Activated T-cell treated with anti-CD3 and anti-CD28 coated beads for 4 hours (primary cell): ENCODE measurements around the gene STAT2.
"Not testable (repeated sequence)": the region's sequence is repeated elsewhere in the genome, so short reads cannot be mapped to it uniquely, and the experiment has no call there.

Experiments
- DNase-seq: peaks from one replicate; pipeline ENCODE4 v3.0.0-alpha.2; 2020

Gene STAT2

DNA sequence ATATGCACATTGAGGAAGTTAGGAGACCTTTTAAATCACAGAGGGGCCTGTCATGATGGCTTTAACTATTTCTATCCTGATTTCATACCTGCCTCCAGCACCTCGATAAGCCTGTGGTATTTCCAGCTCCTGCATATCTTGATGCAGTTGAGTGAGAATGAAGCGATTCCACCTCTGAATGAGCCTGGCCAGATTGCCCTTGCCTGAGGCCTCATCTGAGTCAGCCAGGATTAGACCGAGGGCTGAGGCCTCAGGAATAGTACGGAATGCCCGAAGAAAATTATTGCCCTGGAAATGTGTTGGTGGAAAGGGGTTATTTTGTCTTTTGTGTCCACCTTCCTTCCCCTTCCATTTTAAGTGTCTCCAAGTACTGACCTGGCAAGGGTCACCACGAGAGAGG, 35.7 kb downstream of the STAT2 start:
- no peak for DNase-seq

DNA sequence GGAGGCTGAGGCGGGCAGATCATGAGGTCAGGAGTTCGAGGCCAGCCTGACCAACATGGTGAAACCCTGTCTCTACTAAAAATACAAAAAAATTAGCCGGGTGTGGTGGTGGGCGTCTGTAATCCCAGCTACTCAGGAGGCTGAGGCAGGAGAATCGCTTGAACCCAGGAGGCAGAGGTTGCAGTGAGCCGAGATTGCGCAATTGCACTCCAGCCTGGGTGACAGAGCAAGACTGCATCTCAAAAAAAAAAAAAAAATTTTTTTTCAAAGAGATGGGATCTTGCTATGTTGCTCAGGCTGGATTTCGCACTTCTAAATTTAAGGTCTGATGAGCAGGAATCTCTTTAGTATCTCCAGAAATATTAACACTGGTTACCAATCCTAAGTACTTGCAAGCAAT, 38.3 kb downstream of the STAT2 start:
- DNase-seq: not testable (repeated sequence)

DNA sequence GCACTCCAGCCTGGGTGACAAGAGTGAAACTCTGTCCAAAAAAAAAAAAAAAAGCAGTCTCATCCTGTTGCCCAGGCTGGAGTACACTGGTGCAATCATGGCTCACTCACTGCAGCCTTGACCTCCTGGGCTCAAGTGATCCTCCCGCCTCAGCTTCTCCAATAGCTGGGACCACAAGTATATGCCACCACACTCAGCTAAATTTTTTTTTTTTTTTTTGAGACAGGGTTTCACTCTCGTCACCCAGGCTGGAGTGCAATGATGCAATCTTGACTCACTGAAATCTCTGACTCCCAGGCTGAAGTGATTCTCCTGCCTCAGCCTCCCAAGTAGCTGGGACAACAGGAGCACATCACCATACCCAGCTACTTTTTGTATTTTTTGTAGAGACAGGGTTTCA, 38.9 kb downstream of the STAT2 start:
- no peak for DNase-seq

DNA sequence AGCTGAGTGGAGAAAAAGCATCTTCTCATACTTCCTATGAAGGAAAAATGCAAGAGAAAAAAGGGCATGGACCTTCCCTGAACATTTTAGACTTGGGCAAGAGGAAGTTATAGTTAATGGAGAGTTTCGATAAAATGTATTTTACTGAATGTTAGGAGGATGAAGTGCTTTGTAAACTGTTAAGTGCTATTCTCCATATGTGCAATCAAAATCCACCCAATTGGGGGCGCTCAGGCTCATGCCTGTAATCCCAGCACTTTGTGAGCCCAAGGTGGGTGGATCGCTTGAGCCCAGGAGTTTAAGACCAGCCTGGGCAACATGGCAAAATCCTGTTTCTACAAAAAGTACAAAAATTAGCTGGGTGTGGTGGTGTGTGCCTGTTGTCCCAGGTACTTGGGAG, 42.2 kb downstream of the STAT2 start:
- DNase-seq: no peak

DNA sequence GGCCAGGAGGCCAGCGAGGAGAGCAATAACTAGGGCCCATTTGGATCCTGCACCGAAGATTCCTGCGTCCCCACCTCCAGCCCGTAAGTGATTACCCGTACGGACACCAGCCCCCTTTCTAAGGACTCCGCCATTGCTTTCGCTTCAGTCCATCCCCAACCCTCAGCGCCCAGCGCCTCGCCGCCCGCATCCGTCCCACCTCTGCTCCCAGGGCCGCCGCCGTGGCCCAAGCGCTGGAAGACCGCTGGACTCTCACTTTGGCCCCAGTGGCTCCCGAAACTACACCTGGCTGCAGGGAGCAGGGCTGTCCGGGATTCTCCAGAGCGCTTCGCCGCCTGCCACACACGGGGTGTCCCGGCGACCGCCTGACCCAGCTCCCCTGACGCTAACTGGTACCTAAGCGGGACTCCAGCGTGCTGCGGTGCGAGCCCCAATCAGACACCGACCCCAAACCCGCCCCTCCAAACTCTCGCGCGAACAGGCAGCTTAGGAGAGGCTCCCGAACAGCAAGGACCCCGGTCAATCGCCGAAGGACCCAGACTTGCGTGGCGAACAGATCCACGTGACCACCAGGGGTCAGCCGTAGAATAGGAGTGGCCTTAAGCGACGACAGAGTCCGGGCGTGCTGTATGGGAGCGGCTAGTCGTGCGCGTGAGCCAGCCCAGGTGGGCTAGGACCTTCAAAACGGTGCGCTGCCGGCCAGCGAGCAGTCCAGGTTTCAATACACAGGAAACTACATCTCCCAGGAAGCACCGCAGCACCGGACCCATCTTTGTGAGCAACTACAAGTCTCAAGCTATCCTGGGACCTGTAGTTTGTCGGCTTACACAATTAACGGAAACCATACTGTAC, 44.1 kb downstream of the STAT2 start, which contains the start of gene CNPY2:
Gene CNPY2 (minus strand): TSS at position 367 of the 852 bp plus-strand sequence. CDS start 771 bp downstream, outside the sequence.
- peak; percentile 89 for DNase-seq

DNA sequence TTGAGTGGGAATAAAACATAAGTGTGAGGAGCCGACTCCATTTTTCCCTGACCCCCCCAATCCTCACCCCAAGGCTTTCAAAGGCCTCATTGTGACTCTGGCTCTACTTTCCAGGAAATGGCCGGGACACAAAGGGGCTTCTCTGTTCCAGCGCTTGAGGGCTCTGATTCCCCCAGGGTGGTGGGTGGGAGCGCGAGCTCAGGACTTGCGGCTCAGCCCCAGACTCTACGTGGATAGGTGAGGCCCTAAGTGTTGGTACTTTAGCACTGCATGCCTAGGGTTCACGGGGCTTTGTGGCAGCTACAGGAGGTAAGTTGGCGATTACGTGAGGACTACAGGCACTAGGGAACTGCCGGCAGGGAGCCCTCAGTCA, 44.7 kb downstream of the STAT2 start:
- DNase-seq: no peak

DNA sequence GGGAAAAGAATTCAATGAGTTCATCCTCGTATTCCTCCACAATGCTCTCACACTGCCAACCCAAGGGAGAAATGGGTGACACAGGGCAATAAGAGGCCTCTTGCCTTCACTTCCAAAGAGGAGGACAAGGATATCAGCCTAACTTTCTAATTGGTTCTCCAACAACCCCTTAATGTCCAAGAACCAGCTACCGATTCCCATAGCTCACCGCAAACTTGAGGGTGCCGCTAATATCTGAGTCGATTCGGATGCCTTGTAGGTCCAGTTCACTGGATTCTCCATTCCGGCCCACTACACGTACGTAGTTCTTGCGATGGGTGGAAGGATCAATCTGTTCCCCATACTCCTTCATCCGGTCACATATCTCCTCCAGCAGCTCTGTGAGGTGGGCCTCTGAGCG, 48.9 kb downstream of the STAT2 start:
- no peak for DNase-seq

DNA sequence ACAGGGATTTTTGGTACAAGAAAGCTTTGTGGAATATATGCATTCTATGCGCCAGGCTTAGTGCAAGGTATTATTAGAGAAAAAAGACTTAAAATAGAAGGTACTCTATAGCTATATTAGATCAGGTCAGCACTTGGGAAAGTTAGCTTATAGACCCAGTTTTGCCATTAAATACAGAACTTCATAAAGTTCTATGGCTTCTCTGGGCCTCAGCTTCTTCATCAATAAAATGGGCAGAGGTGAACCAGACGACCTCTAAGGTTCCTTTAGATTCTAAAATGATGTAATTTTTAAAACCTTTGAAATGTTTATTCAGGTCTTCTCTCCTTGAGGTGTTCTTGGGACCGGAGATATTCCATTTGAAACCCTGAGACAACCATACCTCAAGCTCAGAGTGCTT, 51.2 kb downstream of the STAT2 start:
- DNase-seq: no peak

DNA sequence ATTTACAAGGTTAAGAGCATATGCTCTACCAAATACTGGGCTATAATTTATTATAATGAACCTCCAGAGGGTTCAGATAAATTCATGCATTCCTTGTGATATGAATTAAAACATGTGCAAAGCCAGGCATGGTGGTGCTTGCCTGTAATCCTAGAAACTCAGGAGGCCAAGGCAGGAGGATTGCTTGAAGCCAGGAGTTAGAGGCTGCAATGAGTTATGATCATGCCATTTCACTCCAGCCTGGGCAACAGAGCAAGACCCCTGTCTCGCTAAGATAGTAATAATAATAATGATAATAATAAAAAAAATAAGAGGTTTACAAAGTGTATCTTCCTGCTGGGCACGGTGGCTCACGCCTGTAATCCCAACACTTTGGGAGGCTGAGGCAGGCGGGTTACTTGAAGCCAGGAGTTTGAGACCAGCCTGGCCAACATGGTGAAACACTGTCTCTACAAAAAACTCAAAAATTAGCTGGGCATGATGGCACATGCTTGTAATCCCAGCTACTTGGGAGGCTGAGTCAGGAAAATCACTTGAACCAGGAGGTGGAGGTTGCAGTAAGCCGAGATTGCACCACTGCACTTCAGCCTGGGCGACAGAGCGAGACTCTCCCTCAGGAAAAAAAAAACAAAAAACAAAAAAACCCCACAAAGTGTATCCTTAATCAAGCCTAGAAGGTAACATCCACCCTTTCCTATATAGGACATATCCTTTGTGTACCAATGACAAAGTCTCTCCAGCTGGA, 52.5 kb downstream of the STAT2 start:
- no peak for DNase-seq

DNA sequence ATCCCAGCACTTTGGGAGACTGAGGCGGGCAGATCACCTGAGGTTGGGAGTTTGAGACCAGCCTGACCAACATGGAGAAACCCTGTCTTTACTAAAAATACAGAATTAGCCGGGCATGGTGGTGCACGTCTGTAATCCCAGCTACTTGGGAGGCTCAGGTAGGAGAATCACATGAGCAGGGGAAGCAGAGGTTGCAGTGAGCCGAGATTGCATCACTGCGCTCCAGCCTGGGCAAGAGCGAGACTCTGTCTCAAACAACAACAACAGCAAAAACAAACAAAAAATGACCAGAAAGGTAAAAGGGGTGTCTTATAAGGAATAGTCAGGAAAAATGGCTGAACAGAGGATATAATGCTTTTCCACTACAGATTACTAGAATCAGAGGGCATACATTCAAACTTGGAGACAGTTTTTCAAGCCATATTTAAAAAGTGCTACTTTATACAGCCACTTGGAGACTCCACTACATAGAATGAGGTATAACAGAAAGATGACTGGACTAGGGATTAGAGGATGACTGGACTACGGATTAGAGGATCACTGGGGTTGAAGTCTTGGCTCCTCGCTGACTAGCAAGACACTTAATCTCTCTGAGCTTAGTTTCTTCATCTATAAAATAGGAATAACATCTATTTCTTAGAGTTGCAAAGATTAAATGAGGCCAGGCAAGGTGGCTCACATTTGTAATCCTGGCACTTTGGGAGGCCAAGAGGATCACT, 54.9 kb downstream of the STAT2 start:
- DNase-seq: no peak

DNA sequence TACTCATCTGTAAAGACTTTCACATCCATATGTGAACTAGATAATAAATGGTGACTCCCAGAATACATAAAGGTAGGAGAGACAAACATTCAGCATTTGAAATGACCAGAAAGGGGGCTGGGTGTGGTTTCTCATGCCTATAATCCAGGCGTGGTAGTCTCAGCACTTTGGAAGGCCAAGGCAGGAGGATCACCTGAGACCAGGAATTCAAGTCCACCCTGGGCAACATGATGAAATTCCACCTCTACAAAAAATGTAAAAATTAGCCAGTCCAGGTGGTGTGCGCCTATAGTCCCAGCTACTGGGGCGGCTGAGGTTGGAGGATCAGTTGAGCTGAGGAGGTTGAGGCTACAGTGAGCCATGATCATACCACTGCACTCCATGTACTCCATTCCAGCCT, 55.6 kb downstream of the STAT2 start:
- no peak for DNase-seq

DNA sequence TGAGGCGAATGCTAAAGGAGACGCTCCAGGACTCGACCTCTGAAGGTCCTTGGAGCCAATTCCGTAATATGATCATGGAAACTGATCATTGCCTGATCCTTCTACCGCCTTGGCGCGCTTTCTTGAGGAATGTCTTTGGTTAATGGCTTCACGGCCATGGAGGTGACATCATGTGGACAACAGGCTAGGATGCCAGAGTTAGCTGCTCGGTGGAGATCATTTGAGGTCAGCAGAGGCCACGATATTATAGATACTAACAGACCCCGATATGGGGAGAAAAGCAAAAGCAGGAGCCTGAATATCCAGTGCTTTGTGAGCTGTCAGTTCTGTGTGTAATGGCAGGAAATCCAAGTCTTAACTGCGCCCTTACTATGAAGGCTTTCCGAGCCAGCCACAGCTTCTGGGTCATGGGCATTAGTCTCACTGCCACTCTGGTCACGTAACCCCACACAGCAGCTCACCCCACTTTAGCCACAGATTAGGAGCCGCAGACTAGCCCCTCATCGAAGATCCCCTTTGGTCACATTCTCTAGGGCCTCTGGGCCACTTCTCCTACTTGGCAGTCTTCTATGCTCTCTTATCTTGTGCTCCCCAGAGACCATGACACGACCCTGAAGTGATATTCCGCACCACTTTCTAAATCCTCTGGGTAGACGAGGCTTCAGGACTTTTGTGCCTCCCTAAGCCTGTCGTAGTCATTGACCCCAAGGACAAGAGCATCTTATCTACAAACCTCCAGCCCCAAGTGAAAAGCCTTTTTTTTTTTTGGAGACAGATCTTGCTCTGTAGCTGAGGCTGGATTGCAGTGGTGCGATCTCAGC, 59.1 kb downstream of the STAT2 start:
- no peak for DNase-seq

DNA sequence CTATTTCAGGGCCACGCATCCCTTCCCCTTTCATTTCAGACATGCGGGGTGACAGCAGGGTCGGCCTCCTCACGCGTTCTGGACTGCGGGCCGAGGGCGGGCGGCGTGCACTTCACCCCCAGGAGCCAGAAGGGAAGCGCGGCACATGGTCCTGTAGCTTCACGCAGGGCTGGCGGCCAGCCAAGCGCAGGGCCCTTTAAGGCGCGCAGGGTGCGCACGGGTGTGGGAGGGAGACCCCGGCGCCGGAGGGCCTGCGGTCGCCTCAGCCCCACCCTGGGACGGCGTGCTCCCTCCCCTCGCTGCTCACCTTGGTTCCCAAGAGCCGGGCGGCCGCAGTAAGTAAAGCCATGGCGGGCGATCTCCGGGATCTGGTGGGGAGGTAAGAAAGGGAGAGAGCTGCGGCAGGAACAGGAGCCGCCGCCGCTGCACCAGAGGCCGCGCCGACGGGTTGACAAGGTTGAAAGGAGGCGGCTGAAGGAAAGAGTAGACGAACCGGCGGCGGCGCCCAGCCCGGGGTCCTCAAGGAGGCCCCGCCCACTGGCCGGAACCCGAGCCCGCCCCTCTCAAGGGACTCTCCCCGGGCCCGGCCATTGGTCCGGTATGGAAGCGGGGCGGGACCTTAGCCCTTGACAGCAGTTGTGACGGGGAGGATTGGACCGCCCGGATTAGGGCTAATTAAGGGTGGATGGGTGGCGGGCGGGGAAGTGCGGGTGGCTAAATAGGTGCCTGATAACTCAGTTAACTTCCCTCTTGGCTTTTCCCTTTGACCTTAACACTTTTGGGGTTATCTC, 59.9 kb downstream of the STAT2 start, which contains the start of gene CS:
Gene CS (minus strand): TSS at position 478 of the 791 bp plus-strand sequence. CDS start 129 bp downstream, at position 349.
- peak; percentile 97 for DNase-seq

DNA sequence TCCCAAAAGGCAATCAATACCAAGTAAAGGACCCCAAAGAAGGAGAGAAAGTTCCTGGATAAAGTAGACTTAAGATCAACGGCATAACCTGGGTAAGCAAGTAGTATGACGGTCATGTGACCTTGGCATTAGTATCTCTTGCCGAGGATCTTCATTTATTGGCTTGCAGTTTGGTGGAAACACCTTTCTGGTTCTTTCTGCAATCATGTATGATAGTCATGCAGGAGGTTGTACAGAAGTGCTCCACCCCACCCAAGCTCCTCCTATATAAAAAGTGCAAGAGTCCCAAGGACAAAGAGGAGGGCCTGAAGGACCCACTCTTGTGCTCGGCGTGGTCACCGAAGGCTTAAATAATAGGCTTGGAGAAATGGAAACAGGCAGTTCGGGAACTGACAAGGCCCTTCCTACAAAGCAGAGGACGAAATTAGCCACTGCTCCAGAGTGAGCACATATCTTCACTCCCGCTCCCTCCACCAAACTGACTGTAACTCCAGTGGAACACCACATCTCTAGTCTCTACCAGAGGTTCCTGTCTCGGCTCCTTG, 60.5 kb downstream of the STAT2 start:
- DNase-seq: peak; percentile 2

DNA sequence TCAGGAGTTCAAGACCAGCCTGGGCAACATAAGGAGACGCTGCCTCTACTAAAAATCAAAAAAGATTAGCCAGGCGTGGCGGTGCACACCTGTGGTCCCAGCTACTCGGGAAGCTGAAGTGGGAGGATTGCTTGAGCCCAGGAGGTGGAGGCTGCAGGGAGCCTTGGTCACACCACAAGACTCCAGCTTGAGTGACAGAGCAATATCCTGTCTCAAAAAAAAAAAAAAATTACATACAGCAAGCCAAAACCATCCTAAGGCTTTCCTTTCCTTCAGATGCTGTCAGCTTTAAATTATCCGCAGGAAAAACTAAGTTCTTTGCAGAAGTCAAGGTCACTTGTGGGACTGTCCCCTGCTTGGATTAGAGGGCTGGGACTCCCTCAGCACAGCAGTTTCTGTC, 61.1 kb downstream of the STAT2 start:
- no peak for DNase-seq

DNA sequence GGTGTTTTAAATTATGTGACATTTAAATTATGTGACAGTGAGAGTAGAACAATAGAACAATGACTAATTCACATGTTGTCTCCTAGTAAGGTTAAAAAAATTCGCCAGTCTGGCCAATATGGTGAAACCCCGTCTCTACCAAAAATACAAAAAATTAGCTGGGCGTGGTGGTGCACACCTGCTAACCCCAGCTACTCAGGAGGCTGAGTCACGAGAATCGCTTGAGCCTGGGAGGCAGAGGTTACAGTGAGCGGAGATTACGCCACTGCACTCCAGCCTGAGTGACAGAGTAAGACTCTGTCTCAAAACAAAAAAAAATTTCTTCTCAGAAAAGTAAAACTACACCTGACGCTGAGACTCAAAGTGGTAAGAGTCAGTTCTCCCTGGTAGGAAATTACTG, 62.5 kb downstream of the STAT2 start:
- no peak for DNase-seq

DNA sequence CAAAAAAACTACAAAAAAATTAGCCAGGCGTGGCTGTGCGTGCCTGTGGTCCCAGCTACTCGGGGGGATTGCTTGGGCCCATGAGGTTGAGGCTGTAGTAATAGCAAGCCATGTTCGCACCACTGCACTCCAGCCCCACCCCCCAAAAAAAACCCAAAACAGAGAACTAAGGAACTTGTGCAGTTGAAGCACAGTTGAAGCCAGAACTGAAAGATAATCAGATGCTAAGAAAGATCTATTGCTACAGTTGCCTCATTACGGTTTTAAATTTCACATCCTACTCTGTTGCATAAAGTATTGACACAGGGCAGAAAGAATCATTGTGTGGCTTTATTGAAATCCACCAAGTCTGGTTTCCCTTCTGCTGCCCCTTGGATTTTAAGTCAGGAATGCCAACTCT, 63.6 kb downstream of the STAT2 start:
- DNase-seq: no peak

DNA sequence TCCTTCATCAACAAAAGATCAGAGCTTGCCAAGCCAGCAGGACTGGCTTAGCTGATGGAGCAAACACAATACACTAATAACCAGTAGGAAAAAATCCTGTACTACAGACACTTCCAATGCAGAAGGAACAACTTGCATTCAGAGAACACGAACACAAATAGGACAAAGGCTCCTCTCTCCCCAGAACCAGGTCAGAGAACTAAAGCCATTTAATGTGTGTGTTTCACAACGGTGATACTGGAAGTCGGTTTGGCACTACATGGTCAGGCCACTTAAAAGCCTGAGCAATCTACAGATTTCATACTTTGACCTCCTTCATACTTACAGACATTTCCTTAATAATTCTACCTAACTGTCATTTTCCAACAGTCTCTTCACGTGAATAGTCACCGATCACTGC, 66.1 kb downstream of the STAT2 start:
- no peak for DNase-seq
